Left lobe of liver (tissue), 1 donor: Measurements from ENCODE around the gene MMP14. TPM values are rescaled to one million over a fixed set of nuclear protein-coding genes. Genes with fewer than 3 reads are reported as not detected.

ENCODE experiments used
- total RNA-seq: library from RNA; stranded (reverse); gene quantifications from one replicate; pipeline ENCODE4 v1.2.1, GENCODE V29; 2021
- donor health status: DM: no; HTN: yes; CAD: no.

Gene MMP14
- total RNA-seq, 1 donor from 2014 or later = 10.9 TPM

Other genes starting within 250 kb of the MMP14 start
- gene DAD1, start 247.4 kb upstream of the MMP14 start, total RNA-seq = 133 TPM
- 20.0 TPM for gene ABHD4, start 238.3 kb upstream of the MMP14 start, total RNA-seq
- gene OR6J1, start 192.2 kb upstream of the MMP14 start, total RNA-seq = not detected
- gene OXA1L, start 69.9 kb upstream of the MMP14 start, total RNA-seq = 71.3 TPM
- 6.1 TPM for gene SLC7A7, start 21.1 kb upstream of the MMP14 start, total RNA-seq
- gene MRPL52, start 6.7 kb upstream of the MMP14 start, total RNA-seq = 48.9 TPM
- gene LRP10, start 35.2 kb downstream of the MMP14 start, total RNA-seq = 34.3 TPM
- 0.13 TPM for gene REM2, start 46.6 kb downstream of the MMP14 start, total RNA-seq
- gene RBM23, start 82.6 kb downstream of the MMP14 start, total RNA-seq = 35.3 TPM
- gene PRMT5, start 92.8 kb downstream of the MMP14 start, total RNA-seq = 19.7 TPM
- 9.7 TPM for gene HAUS4, start 120.5 kb downstream of the MMP14 start, total RNA-seq
- 8.6 TPM for gene AJUBA, start 146.0 kb downstream of the MMP14 start, total RNA-seq
- gene C14orf93, start 173.6 kb downstream of the MMP14 start, total RNA-seq = 4.3 TPM
- gene PSMB5, start 198.3 kb downstream of the MMP14 start, total RNA-seq = 59.9 TPM
- not detected for gene PSMB11, start 205.6 kb downstream of the MMP14 start, total RNA-seq
- gene CDH24, start 220.9 kb downstream of the MMP14 start, total RNA-seq = 0.43 TPM